HG03460 (cell line): ENCODE data around the gene CAND1.
A peak's percentile ranks its signal among the peaks of the same experiment; 100 is the strongest.

Experiments
- ATAC-seq: cut with Tn5 transposase; IDR thresholded peaks from one replicate; pipeline ENCODE4 v1.9.1; 2021; ENCODE audit not compliant: unreplicated experiment

Gene CAND1

GRCh38 chr12:67268896-67269632 lies at the start of gene CAND1:
TSS of gene CAND1 (plus strand) at chr12:67269358. CDS start at chr12:67269718, 360 bp downstream.
- peak; percentile 76 for ATAC-seq

GRCh38 chr12:67220065-67220464 lies 49.1 kb upstream of the CAND1 start:
- no peak for ATAC-seq

- ATAC-seq, result no peak
Observed at GRCh38 chr12:67222302-67222701, 46.9 kb upstream of the CAND1 start.

- ATAC-seq, result no peak
Observed at GRCh38 chr12:67223225-67223624, 45.9 kb upstream of the CAND1 start.

GRCh38 chr12:67237231-67237630 lies 31.9 kb upstream of the CAND1 start:
- no peak for ATAC-seq

- no peak for ATAC-seq
Observed at GRCh38 chr12:67239061-67239460, 30.1 kb upstream of the CAND1 start.

GRCh38 chr12:67241482-67241881 lies 27.7 kb upstream of the CAND1 start:
- ATAC-seq, result no peak

- no peak for ATAC-seq
Observed at GRCh38 chr12:67243260-67243659, 25.9 kb upstream of the CAND1 start.

GRCh38 chr12:67245571-67245970 lies 23.6 kb upstream of the CAND1 start:
- no peak for ATAC-seq

GRCh38 chr12:67251012-67251411 lies 18.1 kb upstream of the CAND1 start:
- ATAC-seq, result no peak

GRCh38 chr12:67254372-67255026 lies 14.7 kb upstream of the CAND1 start:
- ATAC-seq, result no peak

GRCh38 chr12:67256649-67257048 lies 12.5 kb upstream of the CAND1 start:
- no peak for ATAC-seq

- ATAC-seq, result no peak
Observed at GRCh38 chr12:67263471-67263870, 5.7 kb upstream of the CAND1 start.

GRCh38 chr12:67268335-67268895 lies 743 bp upstream of the CAND1 start:
- ATAC-seq, result peak; percentile 72

- ATAC-seq, result peak; percentile 8
Observed at GRCh38 chr12:67269633-67270573, 745 bp downstream of the CAND1 start.

GRCh38 chr12:67270622-67271021 lies 1.5 kb downstream of the CAND1 start:
- ATAC-seq, result no peak

- no peak for ATAC-seq
Observed at GRCh38 chr12:67271976-67272375, 2.8 kb downstream of the CAND1 start.

- no peak for ATAC-seq
Observed at GRCh38 chr12:67274186-67274585, 5.0 kb downstream of the CAND1 start.

GRCh38 chr12:67275380-67275913 lies 6.3 kb downstream of the CAND1 start:
- no peak for ATAC-seq

GRCh38 chr12:67276421-67276820 lies 7.3 kb downstream of the CAND1 start:
- no peak for ATAC-seq

- no peak for ATAC-seq
Observed at GRCh38 chr12:67279637-67280036, 10.5 kb downstream of the CAND1 start.
